GM12872 (cell line): ENCODE data around the gene PGAP1.

Experiments used
- TF ChIP-seq, protein P1 (sequence below): IDR thresholded peaks from 3 replicates; pipeline ENCODE4 v1.5.1; 2011; ENCODE audit warnings: low read depth, mild to moderate bottlenecking, low read length, moderate library complexity; ENCODE audit not compliant: insufficient read depth

Gene PGAP1

DNA sequence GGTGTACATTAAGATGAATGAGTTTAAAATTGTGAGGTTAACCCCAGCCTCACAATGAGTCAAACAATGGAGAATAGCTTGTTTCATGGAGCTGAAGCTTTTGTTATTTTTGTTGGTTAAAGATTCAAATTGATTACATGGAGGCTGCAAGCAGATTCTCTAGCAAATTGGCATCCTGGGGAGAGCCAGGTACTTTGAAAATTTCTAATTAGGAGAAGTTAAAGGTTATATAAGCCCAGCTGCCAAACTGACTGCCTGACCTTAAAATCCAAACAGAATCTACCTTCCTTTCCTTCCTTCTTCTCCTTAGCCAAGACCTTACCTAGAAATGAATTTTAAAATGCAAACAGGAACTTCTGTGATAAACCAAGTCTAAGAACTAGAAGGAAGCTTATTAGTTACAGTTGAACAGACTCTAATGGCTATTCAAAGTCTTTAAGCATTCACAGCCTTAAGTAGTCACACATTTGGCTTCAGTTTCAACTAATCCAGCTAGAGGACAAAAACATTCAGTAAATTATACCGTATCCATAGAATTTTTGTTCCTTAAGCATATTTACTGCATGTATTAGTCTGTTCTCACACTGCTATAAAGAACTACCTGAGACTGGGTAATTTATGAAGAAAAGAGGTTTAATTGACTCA lies 31.5 kb upstream of the PGAP1 start:
- TF ChIP-seq, protein P1, sequence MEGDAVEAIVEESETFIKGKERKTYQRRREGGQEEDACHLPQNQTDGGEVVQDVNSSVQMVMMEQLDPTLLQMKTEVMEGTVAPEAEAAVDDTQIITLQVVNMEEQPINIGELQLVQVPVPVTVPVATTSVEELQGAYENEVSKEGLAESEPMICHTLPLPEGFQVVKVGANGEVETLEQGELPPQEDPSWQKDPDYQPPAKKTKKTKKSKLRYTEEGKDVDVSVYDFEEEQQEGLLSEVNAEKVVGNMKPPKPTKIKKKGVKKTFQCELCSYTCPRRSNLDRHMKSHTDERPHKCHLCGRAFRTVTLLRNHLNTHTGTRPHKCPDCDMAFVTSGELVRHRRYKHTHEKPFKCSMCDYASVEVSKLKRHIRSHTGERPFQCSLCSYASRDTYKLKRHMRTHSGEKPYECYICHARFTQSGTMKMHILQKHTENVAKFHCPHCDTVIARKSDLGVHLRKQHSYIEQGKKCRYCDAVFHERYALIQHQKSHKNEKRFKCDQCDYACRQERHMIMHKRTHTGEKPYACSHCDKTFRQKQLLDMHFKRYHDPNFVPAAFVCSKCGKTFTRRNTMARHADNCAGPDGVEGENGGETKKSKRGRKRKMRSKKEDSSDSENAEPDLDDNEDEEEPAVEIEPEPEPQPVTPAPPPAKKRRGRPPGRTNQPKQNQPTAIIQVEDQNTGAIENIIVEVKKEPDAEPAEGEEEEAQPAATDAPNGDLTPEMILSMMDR: no peak

DNA sequence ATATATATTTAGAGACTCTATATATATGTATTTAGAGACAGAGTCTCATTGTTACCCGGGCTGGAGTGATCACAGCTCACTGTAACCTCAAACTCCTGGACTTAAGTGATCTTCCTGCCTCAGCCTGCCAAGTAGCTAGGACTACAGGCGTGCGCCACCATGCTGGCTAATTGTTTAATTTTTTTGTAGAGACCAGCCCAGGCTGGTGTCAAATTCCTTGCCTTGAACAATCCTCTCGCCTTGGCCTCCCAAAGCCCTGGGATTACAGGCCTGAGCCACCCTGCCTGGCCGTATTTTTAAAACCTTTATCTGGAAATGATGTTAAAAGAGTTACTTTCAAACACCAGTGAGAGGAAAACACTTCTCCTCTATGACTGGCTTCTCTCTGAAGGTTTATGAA lies 30.9 kb upstream of the PGAP1 start:
- TF ChIP-seq, protein P1: no peak

- TF ChIP-seq, protein P1: no peak
Measured at GRCh38 chr2:196956069-196956468, 29.6 kb upstream of the PGAP1 start.

- TF ChIP-seq, protein P1: no peak
Measured at GRCh38 chr2:196955036-196955435, 28.5 kb upstream of the PGAP1 start.

DNA sequence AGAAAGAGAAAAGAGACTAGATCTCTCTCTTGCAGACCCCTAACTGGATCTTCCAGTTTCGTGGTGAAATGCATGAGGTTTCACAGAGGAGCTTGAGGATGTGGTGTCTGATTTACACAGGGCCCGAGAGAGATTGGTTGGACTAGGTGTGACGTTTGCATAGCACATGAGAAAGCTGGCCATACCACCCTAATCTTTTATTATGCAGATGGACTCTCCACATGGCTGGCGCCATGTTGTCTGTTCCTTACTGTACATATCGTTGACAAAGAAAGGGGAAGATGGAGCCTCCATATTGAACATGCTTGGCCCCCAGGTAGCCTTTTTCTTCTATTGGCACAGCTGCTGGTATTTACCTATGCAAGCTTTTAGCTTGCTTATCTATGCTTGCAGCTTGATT lies 27.5 kb upstream of the PGAP1 start:
- TF ChIP-seq, protein P1: no peak

GRCh38 chr2:196952936-196953335 lies 26.4 kb upstream of the PGAP1 start:
- TF ChIP-seq, protein P1: no peak

DNA sequence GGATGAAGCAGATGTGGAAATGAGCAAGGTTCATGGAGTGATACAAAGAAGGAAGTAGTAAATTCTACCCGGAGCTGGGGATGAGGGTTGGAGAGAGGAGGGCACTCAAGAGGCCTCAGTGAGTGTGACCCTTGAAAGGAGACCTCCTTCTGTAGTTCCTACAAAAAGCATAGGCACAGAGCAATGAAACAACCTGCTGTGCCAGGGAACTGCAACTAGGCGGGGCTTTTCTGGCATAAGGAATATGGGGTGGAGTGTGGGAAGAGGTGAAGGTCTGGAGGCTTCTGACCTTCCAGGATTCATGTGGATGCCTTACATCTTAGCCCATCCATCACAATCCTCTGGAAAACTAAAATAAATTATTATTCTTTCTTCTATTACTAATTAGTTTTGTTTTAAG lies 25.5 kb upstream of the PGAP1 start:
- TF ChIP-seq, protein P1: no peak
